Left ventricle myocardium inferior (tissue), 1 donor: ENCODE results near the gene CLUH. TPM values are rescaled to one million over a fixed set of nuclear protein-coding genes. Genes with fewer than 3 reads are reported as not detected.

Source experiments
- DNase-seq: peaks from one replicate; pipeline ENCODE4 v3.0.0-alpha.2; 2020
- H3K27ac ChIP-seq: fragments of 200-600 bp; replicated peaks from 2 replicates; pipeline ENCODE4 v1.8.0; 2021
- H3K27me3 ChIP-seq: fragments of 200-600 bp; 2 replicates; pipeline ENCODE4 v1.8.0; 2021; ENCODE audit warnings: low read depth
- H3K36me3 ChIP-seq: fragments of 200-600 bp; 2 replicates; pipeline ENCODE4 v1.8.0; 2021
- H3K4me1 ChIP-seq: fragments of 200-600 bp; 2 replicates; pipeline ENCODE4 v1.8.0; 2021
- H3K4me3 ChIP-seq: fragments of 200-600 bp; 2 replicates; pipeline ENCODE4 v1.8.0; 2021; ENCODE audit warnings: mild to moderate bottlenecking, moderate library complexity
- H3K9me3 ChIP-seq: fragments of 200-600 bp; replicated peaks from 2 replicates; pipeline ENCODE4 v1.8.0; 2021
- intact Hi-C: fragments of 100-400 bp; cut with micrococcal nuclease; formaldehyde crosslinking; loops from one replicate; pipeline ENCODE4 v1.11.0; 2022
- total RNA-seq: library from RNA; stranded (reverse); fragmentation: NEBNext Ultra II Directional; extraction: Animal tissue kit (Norgen Biotek cat#: 25700); gene quantifications from one replicate; pipeline ENCODE4 v1.2.1, GENCODE V29; 2021
- TF ChIP-seq, protein P1 (sequence below): fragments of 200-600 bp; IDR thresholded peaks from 2 replicates; pipeline ENCODE4 v1.8.0; 2021; ENCODE audit warnings: antibody characterized with exemption, mild to moderate bottlenecking, borderline replicate concordance
- donor health status: DM: no; HTN: yes; CAD: no; lungs with severe emphysema.

The CLUH gene
- total RNA-seq, 1 donor from 2014 or later: 181 TPM

DNA sequence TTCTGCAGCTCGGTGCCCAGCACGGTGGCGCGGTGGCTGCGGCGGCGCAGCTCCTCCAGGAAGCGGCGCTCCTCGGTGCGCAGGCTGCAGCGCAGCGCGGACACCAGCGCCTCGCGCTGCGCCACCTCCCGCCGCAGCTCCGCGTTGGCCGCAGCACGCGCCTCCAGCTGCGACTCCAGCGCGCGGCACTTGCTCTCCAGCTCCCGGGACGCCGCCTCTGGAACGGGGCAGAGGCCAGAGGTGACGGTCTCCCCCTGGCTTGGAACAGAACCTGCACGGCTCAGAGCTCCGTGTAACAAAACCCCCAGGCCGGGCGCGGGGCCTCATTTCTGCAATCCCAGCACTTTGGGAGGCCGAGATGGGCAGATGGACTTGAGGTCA, 13.2 kb upstream of the CLUH start:
- DNase-seq: no peak
- intact Hi-C loops: no loop called here
- H3K4me1 ChIP-seq: peaks cover 18% of the 10 kb centered on the region
- H3K27ac ChIP-seq: peak overlapping the region; percentile 84
- TF ChIP-seq, protein P1, sequence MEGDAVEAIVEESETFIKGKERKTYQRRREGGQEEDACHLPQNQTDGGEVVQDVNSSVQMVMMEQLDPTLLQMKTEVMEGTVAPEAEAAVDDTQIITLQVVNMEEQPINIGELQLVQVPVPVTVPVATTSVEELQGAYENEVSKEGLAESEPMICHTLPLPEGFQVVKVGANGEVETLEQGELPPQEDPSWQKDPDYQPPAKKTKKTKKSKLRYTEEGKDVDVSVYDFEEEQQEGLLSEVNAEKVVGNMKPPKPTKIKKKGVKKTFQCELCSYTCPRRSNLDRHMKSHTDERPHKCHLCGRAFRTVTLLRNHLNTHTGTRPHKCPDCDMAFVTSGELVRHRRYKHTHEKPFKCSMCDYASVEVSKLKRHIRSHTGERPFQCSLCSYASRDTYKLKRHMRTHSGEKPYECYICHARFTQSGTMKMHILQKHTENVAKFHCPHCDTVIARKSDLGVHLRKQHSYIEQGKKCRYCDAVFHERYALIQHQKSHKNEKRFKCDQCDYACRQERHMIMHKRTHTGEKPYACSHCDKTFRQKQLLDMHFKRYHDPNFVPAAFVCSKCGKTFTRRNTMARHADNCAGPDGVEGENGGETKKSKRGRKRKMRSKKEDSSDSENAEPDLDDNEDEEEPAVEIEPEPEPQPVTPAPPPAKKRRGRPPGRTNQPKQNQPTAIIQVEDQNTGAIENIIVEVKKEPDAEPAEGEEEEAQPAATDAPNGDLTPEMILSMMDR: peak; percentile 37
- H3K27me3 ChIP-seq: peaks cover 15% of the 10 kb centered on the region
- no peaks in the 10 kb centered on the region for H3K36me3 ChIP-seq
- peak overlapping the region; percentile 66 for H3K4me3 ChIP-seq
- no peaks in the 10 kb centered on the region for H3K9me3 ChIP-seq

DNA sequence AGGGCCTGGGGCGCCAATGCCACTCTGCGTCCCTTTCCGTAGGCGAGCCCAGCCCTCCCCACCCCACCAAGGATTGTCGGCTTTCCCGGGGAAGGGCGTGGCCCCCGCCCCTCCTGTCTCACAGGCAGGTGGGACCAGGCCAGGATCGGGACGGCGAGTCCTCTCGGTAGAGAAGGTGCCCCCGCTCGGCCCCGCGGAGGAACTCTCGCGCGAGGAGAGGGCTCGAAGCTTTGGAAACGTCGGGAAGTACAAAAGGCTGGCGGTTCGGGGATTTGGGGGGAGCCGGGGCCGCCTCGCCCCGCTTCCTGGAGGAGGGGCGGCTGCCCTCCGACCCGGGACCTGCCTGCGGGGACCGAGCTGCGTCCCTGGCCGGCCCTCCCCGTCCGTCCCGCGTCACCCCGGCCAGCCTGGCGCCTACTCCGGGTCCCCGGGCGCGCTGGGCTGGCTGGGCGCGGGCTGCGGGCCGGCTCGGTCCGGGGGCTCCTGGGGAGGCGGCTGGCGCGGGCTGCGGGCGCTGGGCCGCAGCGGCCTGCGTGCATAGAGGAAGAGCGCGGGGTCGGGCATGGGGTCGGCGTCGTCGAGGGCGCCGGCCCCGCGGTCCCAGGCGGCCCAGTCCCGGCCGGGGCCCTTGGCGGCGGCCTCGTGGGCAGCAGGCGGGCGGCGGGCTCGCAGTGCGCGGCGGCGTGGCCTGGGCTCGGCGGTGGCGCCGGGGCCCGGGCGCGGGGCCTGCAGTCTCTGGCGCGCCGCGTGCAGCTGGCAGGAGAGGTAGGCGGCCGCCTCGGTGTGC, 12.6 kb upstream of the CLUH start:
- Histone ChIP-seq H3K27ac (peak overlapping the region; percentile 84), H3K4me3 (peak overlapping the region; percentile 66), H3K4me1 (peaks cover 18% of the 10 kb centered on the region), H3K9me3 (no peaks in the 10 kb centered on the region), H3K36me3 (no peaks in the 10 kb centered on the region), H3K27me3 (peaks cover 15% of the 10 kb centered on the region)
- peak; percentile 48 for DNase-seq
- TF ChIP-seq, protein P1: no peak
- intact Hi-C loops: no loop called here

DNA sequence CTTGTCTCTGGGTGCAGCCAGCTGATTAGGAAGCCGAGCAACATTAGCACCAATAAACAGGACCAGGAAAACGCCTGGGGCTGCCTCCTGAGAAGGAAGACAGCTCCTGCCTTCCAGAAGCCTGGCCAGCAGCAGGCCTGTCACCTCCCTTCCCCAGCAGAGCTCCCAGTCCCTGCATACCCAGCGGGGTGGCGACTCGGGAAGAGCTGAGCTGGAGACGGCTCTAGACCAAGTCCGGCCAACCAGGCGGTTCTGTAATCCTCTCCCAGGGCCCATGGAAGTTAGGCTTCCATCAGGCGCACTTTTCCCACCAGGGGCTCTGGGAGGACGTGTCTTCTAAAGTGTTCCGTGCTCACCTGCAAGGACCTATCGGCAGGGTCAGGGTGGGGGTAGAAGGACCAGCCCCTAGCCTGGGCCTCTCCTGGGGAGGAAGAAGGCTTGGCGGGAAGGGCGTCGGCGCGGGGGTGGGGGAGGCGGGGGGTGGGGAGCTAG, 12.0 kb upstream of the CLUH start:
- H3K27ac ChIP-seq: peak overlapping the region; percentile 84
- H3K4me3 ChIP-seq: peak overlapping the region; percentile 66
- intact Hi-C loops: no loop called here
- no peaks in the 10 kb centered on the region for H3K36me3 ChIP-seq
- TF ChIP-seq, protein P1: no peak
- H3K9me3 ChIP-seq: no peaks in the 10 kb centered on the region
- H3K4me1 ChIP-seq: peaks cover 18% of the 10 kb centered on the region
- peaks cover 15% of the 10 kb centered on the region for H3K27me3 ChIP-seq
- no peak for DNase-seq

DNA sequence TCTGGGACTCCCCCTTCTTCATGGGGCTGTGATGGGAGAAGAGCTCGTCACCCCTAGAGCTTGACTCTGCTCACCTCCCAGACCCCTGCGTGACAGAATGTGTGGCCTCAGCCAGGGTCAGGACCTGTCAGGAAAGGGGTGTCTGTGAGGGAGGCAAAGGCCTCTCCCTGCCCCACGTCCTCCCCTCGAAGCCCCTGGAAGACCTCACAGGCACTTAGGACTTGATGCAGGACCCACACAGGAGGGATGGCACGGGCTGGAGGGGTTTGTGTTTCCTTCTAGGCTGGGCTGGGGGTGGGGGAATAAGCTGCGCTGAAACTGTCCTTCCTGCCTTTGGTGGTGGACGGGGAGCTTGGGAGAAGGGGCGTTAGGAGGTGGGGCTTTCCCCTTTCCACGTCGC, 11.0 kb upstream of the CLUH start:
- Histone ChIP-seq H3K27ac (no peak overlapping the region), H3K4me3 (no peak overlapping the region), H3K27me3 (peaks cover 8% of the 10 kb centered on the region), H3K36me3 (no peaks in the 10 kb centered on the region), H3K9me3 (no peaks in the 10 kb centered on the region), H3K4me1 (peaks cover 18% of the 10 kb centered on the region)
- intact Hi-C loops: no loop called here
- DNase-seq: no peak
- TF ChIP-seq, protein P1: no peak

DNA sequence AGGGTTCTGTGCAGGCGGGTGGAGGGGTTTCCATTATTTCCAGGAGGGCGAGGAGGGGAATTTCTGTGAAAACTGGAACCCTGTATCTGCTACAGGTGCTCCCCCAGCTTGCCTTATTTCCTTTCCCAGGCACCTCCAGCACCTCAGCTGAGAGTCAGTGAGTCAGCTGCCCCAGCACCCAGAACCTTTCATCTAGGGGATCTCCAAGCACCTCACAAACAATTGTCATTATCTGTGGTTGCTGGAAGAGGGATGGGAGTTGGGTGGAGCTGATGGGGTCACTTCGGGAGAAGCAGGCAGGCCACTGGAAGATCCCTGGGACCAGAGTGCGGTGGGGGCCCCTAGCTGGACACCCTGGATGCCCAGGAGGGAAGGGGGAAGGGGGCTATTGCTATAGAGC, 10.0 kb upstream of the CLUH start:
- DNase-seq: no peak
- Histone ChIP-seq H3K36me3 (no peaks in the 10 kb centered on the region), H3K27ac (no peak overlapping the region), H3K27me3 (no peaks in the 10 kb centered on the region), H3K4me1 (peaks cover 18% of the 10 kb centered on the region), H3K9me3 (no peaks in the 10 kb centered on the region), H3K4me3 (no peak overlapping the region)
- intact Hi-C loops: no loop called here
- TF ChIP-seq, protein P1: no peak
